ENCODE results near the gene EVPL. TPM values are rescaled to one million over a fixed set of nuclear protein-coding genes. Genes with fewer than 3 reads are reported as not detected.
"Not testable (repeated sequence)": the region's sequence is repeated elsewhere in the genome, so short reads cannot be mapped to it uniquely, and the experiment has no call there.

The EVPL gene
- total RNA-seq, 1 donor from 2014 or later: under 0.01 TPM

DNA sequence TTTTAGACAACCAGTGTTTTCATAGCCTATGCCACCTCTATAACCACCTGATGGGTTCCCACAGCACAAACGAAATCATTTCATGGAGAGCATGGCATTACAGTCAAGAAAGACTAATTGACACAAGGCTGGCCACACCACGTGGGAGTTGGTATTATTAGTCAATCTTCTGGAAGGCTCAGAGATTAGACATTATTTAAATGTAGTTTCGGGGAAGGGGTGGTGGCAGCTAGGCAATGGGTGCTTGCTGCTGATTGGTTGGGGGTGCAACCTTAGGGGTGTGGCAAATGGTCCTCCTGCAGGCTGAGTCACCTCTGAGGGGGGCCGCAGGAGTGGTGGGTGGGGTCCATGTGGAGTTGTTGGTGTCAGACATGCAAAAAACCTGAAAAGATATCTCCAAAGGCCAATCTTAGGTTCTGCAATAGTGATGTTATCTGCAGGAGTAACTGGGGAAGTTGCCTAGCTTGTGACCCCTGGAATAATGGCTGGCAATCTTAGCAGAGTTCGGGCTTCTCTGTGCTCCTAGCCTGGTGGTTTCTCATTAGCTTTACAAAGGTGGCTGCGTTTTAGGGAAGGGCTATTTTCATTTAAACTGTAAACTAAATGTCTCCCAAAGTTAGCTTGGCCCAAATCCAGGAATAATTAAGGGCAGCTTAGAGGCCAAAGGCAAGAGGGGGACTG, 43.5 kb downstream of the EVPL start:
- Histone ChIP-seq H3K27ac (ENCODE audit: low read depth, low read length) (no peak overlapping the region), H3K36me3 (ENCODE audit: control insufficient read depth in 3 of 3, insufficient read depth in 3 of 3, low read length in 3 of 3) (peaks cover 0 to 2% (median 0%) of the 10 kb centered on the region in 3 donors), H3K4me1 (ENCODE audit: control insufficient read depth in 3 of 3, insufficient read depth in 3 of 3, low read length in 3 of 3) (peaks cover 0 to 8% (median 2%) of the 10 kb centered on the region in 3 donors), H3K4me3 (ENCODE audit: low read length in 3 of 3) (no peak overlapping the region), H3K9ac (ENCODE audit: low read depth in 1 of 3, low read length in 3 of 3) (no peak overlapping the region), H3K9me3 (ENCODE audit: control insufficient read depth in 3 of 3, low read length in 3 of 3) (no peaks in the 10 kb centered on the region), H3K27me3 (ENCODE audit: control insufficient read depth in 3 of 3, insufficient read depth in 3 of 3, low read length in 3 of 3) (no peaks in the 10 kb centered on the region)

DNA sequence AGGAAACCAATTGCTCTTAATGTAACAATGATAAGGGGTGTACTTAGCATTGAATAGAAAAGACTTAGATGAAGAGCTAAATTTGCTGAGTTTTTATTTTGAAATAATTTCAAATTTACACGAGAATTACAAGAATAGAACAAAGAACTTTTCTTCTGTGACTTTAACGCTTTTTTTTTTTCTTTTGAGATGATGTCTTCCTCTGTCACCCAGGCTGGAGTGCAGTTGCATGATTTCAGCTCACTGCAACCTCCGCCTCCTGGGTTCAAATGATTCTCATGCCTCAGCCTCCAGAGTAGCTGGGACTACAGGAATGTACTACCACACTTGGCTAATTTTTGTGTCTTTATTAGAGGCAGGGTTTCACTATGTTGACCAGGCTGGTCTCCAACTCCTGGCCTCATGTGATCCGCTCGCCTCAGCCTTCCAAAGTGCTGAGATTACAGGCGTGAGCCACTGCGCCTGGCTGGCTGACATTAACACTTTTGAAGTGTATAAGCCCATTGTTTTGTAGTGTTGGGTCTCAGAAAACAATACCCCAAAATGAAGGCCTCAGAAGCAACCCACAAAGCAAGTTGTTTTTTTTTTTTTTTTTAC, 46.0 kb downstream of the EVPL start:
- Histone ChIP-seq H3K36me3 (ENCODE audit: control insufficient read depth in 3 of 3, insufficient read depth in 3 of 3, low read length in 3 of 3) (no peaks in the 10 kb centered on the region), H3K27ac (ENCODE audit: low read depth, low read length) (no peak overlapping the region), H3K9ac (ENCODE audit: low read depth in 1 of 3, low read length in 3 of 3) (no peak overlapping the region), H3K4me1 (ENCODE audit: control insufficient read depth in 3 of 3, insufficient read depth in 3 of 3, low read length in 3 of 3) (peaks cover 9 to 20% (median 15%) of the 10 kb centered on the region in 3 donors), H3K9me3 (ENCODE audit: control insufficient read depth in 3 of 3, low read length in 3 of 3) (no peaks in the 10 kb centered on the region), H3K4me3 (ENCODE audit: low read length in 3 of 3) (no peak overlapping the region), H3K27me3 (ENCODE audit: control insufficient read depth in 3 of 3, insufficient read depth in 3 of 3, low read length in 3 of 3) (no peaks in the 10 kb centered on the region)

DNA sequence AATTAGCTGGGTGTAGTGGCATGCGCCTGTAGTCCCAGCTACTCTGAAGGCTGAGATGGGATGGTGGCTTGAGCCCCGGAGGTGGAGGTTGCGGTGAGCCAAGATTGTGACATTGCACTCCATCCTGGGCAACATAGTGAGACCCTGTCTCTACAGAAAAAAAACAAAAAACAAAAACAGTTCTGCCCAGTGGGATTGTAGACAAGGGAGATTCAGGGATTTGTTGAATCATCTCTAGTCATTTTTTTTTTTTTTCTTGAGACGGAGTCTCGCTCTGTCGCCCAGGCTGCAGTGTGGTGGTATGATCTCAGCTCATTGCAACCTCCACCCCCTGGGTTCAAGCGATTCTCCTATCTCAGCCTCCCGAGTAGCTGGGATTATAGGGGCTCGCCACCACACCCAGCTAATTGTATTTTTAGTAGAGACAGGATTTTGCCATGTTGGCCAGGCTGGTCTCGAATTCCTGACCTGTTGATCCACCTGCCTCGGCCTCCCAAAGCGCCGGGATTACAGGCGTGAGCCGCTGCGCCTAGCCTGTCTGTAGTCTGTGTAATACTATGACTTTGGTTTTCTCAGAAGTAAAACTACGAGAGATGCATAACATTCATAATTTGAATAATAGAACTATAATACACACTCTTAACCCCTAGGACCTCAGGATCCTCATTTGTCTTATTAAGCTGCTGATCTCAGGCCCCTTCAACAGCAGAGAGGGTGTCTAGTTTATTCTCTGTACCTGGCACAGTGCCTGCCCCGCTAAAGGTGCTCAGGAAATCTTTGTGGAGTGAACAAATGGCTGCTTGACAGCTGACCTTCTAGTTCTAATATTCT, 46.7 kb downstream of the EVPL start:
- H3K4me3 ChIP-seq (ENCODE audit: low read length in 3 of 3): peak overlapping the region; percentile 82 to 97 (median 89)
- H3K9ac ChIP-seq (ENCODE audit: low read depth in 1 of 3, low read length in 3 of 3): peak overlapping the region; percentile 99
- H3K36me3 ChIP-seq (ENCODE audit: control insufficient read depth in 3 of 3, insufficient read depth in 3 of 3, low read length in 3 of 3): no peaks in the 10 kb centered on the region
- no peaks in the 10 kb centered on the region for H3K9me3 ChIP-seq (ENCODE audit: control insufficient read depth in 3 of 3, low read length in 3 of 3)
- no peaks in the 10 kb centered on the region for H3K27me3 ChIP-seq (ENCODE audit: control insufficient read depth in 3 of 3, insufficient read depth in 3 of 3, low read length in 3 of 3)
- H3K4me1 ChIP-seq (ENCODE audit: control insufficient read depth in 3 of 3, insufficient read depth in 3 of 3, low read length in 3 of 3): peaks cover 9 to 22% (median 20%) of the 10 kb centered on the region in 3 donors
- H3K27ac ChIP-seq (ENCODE audit: low read depth, low read length): peak overlapping the region; percentile 96

DNA sequence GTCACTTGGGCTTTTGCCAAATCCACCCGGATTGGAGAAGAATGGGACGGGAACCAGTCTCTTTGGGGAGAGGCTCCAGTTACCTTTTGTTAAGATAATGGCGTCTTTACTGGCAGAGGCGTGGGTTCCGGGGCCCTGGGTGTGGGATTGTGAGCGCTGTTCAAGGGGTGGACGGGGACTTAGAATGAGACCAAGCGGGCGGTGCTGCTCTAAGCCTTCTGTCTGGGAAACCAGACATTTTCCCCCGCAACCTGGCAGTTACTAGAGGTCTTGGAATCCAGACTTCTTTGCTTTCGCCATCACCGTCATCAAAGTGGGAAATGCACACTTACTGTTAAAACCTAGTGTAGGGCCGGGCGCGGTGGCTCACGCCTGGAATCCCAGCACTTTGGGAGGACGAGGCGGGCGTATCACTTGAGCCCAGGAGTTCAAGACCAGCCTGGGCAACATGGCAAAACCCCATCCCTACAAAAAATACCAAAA, 47.4 kb downstream of the EVPL start:
- no peaks in the 10 kb centered on the region for H3K36me3 ChIP-seq (ENCODE audit: control insufficient read depth in 3 of 3, insufficient read depth in 3 of 3, low read length in 3 of 3)
- H3K9ac ChIP-seq (ENCODE audit: low read depth in 1 of 3, low read length in 3 of 3): peak overlapping the region; percentile 99
- no peaks in the 10 kb centered on the region for H3K27me3 ChIP-seq (ENCODE audit: control insufficient read depth in 3 of 3, insufficient read depth in 3 of 3, low read length in 3 of 3)
- H3K9me3 ChIP-seq (ENCODE audit: control insufficient read depth in 3 of 3, low read length in 3 of 3): no peaks in the 10 kb centered on the region
- H3K4me1 ChIP-seq (ENCODE audit: control insufficient read depth in 3 of 3, insufficient read depth in 3 of 3, low read length in 3 of 3): peaks cover 9 to 22% (median 20%) of the 10 kb centered on the region in 3 donors
- peak overlapping the region; percentile 96 for H3K27ac ChIP-seq (ENCODE audit: low read depth, low read length)
- H3K4me3 ChIP-seq (ENCODE audit: low read length in 3 of 3): peak overlapping the region; percentile 82 to 97 (median 89)

DNA sequence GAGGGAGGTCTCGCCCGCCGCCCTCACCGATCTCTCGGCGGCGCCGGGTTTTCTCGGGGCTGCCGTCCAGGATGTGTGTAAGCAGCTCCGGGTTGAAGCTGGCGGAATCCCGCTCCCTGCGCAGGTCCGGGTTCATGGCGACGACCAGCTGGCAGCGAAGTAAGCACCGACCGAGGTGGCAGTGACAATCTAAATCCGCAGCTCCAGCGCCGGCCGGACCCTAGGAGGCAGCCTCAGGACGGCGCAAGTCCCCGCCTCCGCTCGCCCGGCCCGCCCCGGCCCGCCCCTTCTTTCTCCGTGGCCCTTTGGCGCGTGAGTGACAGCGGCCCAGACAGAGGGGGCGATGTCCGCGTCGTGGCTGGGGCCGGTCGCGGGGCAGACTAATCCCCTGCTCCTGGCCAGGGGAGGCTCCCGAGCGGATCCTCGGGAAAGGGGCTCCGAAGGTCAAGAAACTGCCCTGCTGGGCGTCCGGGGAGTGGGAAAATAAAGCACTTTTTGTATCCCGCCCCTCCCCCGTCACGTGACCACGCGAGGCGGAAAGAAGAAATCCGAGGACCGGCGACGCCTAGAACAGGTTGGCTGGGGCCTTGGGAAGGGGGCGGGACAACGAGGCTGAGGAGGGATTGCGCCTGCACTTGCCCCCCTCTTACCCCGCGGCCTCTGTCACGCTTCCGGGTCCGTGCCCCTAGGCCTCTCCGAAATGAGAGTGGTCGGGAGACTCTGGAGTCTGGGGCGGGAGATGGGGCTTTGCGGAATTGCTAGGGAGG, 48.0 kb downstream of the EVPL start, which contains the start of the genes ACOX1 and TEN1:
ACOX1 (minus strand) TSS at position 229 of the 767 bp plus-strand sequence; CDS start at position 136, 93 bp downstream.
TEN1 (plus strand) TSS at position 303 of the 767 bp plus-strand sequence. CDS start 6,953 bp downstream, outside the sequence.
- peaks cover 9 to 23% (median 20%) of the 10 kb centered on the region in 3 donors for H3K4me1 ChIP-seq (ENCODE audit: control insufficient read depth in 3 of 3, insufficient read depth in 3 of 3, low read length in 3 of 3)
- H3K36me3 ChIP-seq (ENCODE audit: control insufficient read depth in 3 of 3, insufficient read depth in 3 of 3, low read length in 3 of 3): peaks cover 0 to 4% (median 0%) of the 10 kb centered on the region in 3 donors
- H3K27ac ChIP-seq (ENCODE audit: low read depth, low read length): peak within 1 kb of the TSS; percentile 96
- peak within 1 kb of the TSS; percentile 82 to 97 (median 89) for H3K4me3 ChIP-seq (ENCODE audit: low read length in 3 of 3)
- peak within 1 kb of the TSS; percentile 99 for H3K9ac ChIP-seq (ENCODE audit: low read depth in 1 of 3, low read length in 3 of 3)
- no peaks in the 10 kb centered on the region for H3K9me3 ChIP-seq (ENCODE audit: control insufficient read depth in 3 of 3, low read length in 3 of 3)
- H3K27me3 ChIP-seq (ENCODE audit: control insufficient read depth in 3 of 3, insufficient read depth in 3 of 3, low read length in 3 of 3): no peaks in the 10 kb centered on the region

DNA sequence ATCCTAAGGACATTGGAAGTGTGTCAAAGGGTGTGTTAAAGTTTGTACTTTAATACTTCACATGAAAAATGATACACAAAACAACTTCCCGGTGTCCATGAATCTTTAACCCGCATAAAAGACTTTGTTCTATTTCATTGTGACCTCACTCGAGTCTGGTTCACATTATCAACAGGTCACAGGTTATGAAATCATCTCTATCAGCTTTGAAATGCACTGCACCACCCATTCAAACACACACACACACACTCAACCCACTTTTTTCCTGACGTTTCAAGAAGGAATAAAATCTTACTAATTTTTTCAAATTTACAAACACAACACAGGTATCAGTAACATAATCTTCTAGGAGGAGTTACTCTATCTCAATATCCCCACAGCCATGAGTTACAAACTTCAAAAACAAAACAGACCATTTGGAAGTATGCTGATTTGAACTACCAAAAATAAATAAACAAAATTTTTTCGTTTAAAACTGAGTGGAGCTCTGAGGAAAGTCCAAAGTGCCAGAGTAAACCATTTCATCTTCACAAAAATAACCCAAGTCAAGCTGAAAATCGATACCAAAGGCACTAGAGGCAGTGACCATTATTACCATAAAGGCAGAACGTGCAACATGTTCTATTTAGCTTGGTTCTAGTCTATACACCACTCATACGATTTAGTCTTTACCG, 50.8 kb downstream of the EVPL start:
- Histone ChIP-seq H3K27ac (ENCODE audit: low read depth, low read length) (peak overlapping the region; percentile 32), H3K4me3 (ENCODE audit: low read length in 3 of 3) (peak overlapping the region in 2 of 3 donors; percentile 8 to 18), H3K9me3 (ENCODE audit: control insufficient read depth in 3 of 3, low read length in 3 of 3) (no peaks in the 10 kb centered on the region), H3K4me1 (ENCODE audit: control insufficient read depth in 3 of 3, insufficient read depth in 3 of 3, low read length in 3 of 3) (peaks cover 9 to 29% (median 24%) of the 10 kb centered on the region in 3 donors), H3K9ac (ENCODE audit: low read depth in 1 of 3, low read length in 3 of 3) (peak overlapping the region; percentile 33 to 70 (median 48)), H3K36me3 (ENCODE audit: control insufficient read depth in 3 of 3, insufficient read depth in 3 of 3, low read length in 3 of 3) (peaks cover 0 to 9% (median 3%) of the 10 kb centered on the region in 3 donors), H3K27me3 (ENCODE audit: control insufficient read depth in 3 of 3, insufficient read depth in 3 of 3, low read length in 3 of 3) (no peaks in the 10 kb centered on the region)

DNA sequence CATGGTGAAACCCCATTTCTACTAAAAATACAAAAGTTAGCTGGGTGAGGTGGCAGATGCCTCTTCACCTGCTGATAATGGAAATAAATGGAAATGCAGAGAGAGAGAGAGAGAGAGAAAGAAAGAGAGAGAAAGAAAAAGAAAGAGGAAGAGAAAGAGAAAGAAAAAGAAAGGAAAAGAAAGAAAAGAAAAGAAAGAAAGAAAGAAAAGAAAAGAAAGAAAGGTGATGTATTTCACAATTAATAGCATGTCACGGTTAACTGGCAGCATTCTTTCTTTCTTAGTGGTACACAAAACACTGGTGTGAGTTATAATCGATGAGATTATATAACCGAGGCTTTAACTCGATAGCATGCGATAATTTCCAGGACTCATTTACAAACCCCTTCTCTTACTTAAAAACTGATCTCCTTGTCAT, 51.3 kb downstream of the EVPL start:
- Histone ChIP-seq H3K9ac (ENCODE audit: low read depth in 1 of 3, low read length in 3 of 3) (peak overlapping the region; percentile 33 to 70 (median 48)), H3K4me3 (ENCODE audit: low read length in 3 of 3) (peak overlapping the region in 2 of 3 donors; percentile 8 to 18), H3K27ac (ENCODE audit: low read depth, low read length) (peak overlapping the region; percentile 32), H3K36me3 (ENCODE audit: control insufficient read depth in 3 of 3, insufficient read depth in 3 of 3, low read length in 3 of 3) (peaks cover 0 to 10% (median 3%) of the 10 kb centered on the region in 3 donors), H3K4me1 (ENCODE audit: control insufficient read depth in 3 of 3, insufficient read depth in 3 of 3, low read length in 3 of 3) (peaks cover 8 to 29% (median 24%) of the 10 kb centered on the region in 3 donors), H3K27me3 (ENCODE audit: control insufficient read depth in 3 of 3, insufficient read depth in 3 of 3, low read length in 3 of 3) (no peaks in the 10 kb centered on the region), H3K9me3 (ENCODE audit: control insufficient read depth in 3 of 3, low read length in 3 of 3) (no peaks in the 10 kb centered on the region)

DNA sequence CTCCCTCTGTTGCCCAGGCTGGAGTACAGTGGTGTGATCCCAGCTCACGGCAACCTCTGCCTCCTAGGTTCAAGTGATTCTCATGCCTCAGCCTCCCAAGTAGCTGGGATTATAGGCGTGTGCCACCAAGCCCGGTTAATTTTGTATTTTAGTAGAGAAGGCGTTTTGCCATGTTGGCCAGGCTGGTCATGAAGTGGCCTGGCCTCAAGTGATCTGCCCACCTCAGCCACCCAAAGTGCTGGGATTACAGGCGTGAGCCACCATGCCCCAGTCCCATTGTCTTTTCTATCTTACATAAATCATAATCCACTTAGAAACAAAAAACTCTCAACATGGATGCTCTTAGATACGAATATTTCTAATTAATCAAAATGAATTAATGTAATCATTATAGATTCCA, 51.9 kb downstream of the EVPL start:
- not testable (repeated sequence) for H3K9me3 ChIP-seq (ENCODE audit: control insufficient read depth in 3 of 3, low read length in 3 of 3); H3K9ac ChIP-seq (ENCODE audit: low read depth in 1 of 3, low read length in 3 of 3); H3K27me3 ChIP-seq (ENCODE audit: control insufficient read depth in 3 of 3, insufficient read depth in 3 of 3, low read length in 3 of 3); H3K4me3 ChIP-seq (ENCODE audit: low read length in 3 of 3)
- Histone ChIP-seq H3K36me3 (ENCODE audit: control insufficient read depth in 3 of 3, insufficient read depth in 3 of 3, low read length in 3 of 3) (peaks cover 1 to 10% (median 3%) of the 10 kb centered on the region in 3 donors), H3K27ac (ENCODE audit: low read depth, low read length) (peak overlapping the region; percentile 32), H3K4me1 (ENCODE audit: control insufficient read depth in 3 of 3, insufficient read depth in 3 of 3, low read length in 3 of 3) (peaks cover 7 to 29% (median 23%) of the 10 kb centered on the region in 3 donors)
